H1 (cell line): ENCODE measurements around the gene TOMM7. TPM values are rescaled to one million over a fixed set of nuclear protein-coding genes. Genes with fewer than 3 reads are reported as not detected.

Experiments
- CTCF ChIA-PET: fragments of 300-600 bp; sonication (Branson Sonifier 250); formaldehyde crosslinking; loops from one replicate; lab custom pipeline; 2021; ENCODE audit not compliant: partially characterized antibody; lab: Charles Lee
- POLR2A ChIA-PET: fragments of 300-600 bp; sonication (Branson Sonifier 250); formaldehyde crosslinking; loops from one replicate; lab custom pipeline; 2021; ENCODE audit warnings: inconsistent platforms; ENCODE audit not compliant: partially characterized antibody; lab: Charles Lee
- DNase-seq, 2 experiments: peaks; one replicate each; pipeline versions ENCODE4 v3.0.0 to v3.0.0-alpha.2; 2010 to 2022; ENCODE audit warnings: low spot score in 2 of 2, low read depth in 1 of 2, mixed read lengths in 1 of 2
- FAIRE-seq: peaks from 2 replicates; lab custom pipeline; 2011; peaks lifted over from hg19 to GRCh38; lab: Jason Lieb, UNC
- H2AFZ ChIP-seq: 2 replicates; pipeline ENCODE4 v1.8.1; 2012; ENCODE audit warnings: low read length, inconsistent platforms
- H2AK5ac ChIP-seq: 2 replicates; pipeline ENCODE4 v1.6.1; 2013; ENCODE audit warnings: low read depth, low read length
- H2BK120ac ChIP-seq: replicated peaks from 2 replicates; pipeline ENCODE3; 2013; ENCODE audit warnings: low read depth, low read length, inconsistent platforms
- H2BK12ac ChIP-seq: 2 replicates; pipeline ENCODE4 v1.6.1; 2013; ENCODE audit warnings: low read depth, low read length
- H2BK15ac ChIP-seq: 2 replicates; pipeline ENCODE4 v1.6.1; 2013; ENCODE audit warnings: low read length
- H2BK20ac ChIP-seq: 2 replicates; pipeline ENCODE4 v1.6.1; 2013; ENCODE audit warnings: low read length
- H2BK5ac ChIP-seq: 2 replicates; pipeline ENCODE4 v1.6.1; 2013; ENCODE audit warnings: low read depth, low read length
- H3K14ac ChIP-seq: 2 replicates; pipeline ENCODE4 v1.6.1; 2013; ENCODE audit warnings: inconsistent platforms; ENCODE audit not compliant: insufficient read length
- H3K18ac ChIP-seq: 2 replicates; pipeline ENCODE4 v1.6.1; 2013; ENCODE audit warnings: low read length; ENCODE audit errors: extremely low read depth
- H3K23ac ChIP-seq: 2 replicates; pipeline ENCODE4 v1.6.1; 2013; ENCODE audit warnings: inconsistent platforms; ENCODE audit not compliant: insufficient read length
- H3K23me2 ChIP-seq: 2 replicates; pipeline ENCODE4 v1.6.1; 2013; ENCODE audit warnings: low read depth, low read length
- H3K27ac ChIP-seq: 2 replicates; pipeline ENCODE4 v1.6.1; 2011; ENCODE audit warnings: low read depth, low read length, inconsistent platforms
- H3K27me3 ChIP-seq, 4 experiments: replicated peaks in 1 of 4; 1 replicate in 1 of 4; 2 replicates in 3 of 4; pipeline versions ENCODE4 v1.6.1 to v1.8.1; 2011 to 2013; ENCODE audit warnings: low read length in 3 of 4, mild to moderate bottlenecking in 3 of 4, inconsistent platforms in 2 of 4, mixed read lengths in 2 of 4, moderate library complexity in 1 of 4; ENCODE audit not compliant: control insufficient read depth in 3 of 4, insufficient read depth in 3 of 4; ENCODE audit errors: extremely low read depth in 1 of 4
- H3K36me3 ChIP-seq, 4 experiments: 2 replicates each; pipeline versions ENCODE4 v1.6.1 to v1.8.1; 2011 to 2013; ENCODE audit warnings: mild to moderate bottlenecking in 4 of 4, low read length in 3 of 4, moderate library complexity in 2 of 4, control low read depth in 1 of 4, inconsistent platforms in 1 of 4; ENCODE audit not compliant: insufficient read depth in 4 of 4, control insufficient read depth in 2 of 4
- H3K4ac ChIP-seq: replicated peaks from 2 replicates; pipeline ENCODE3; 2013; ENCODE audit warnings: low read length, low read depth, mixed read lengths, inconsistent platforms; ENCODE audit not compliant: insufficient read length
- H3K4me1 ChIP-seq, 4 experiments: replicated peaks in 1 of 4; 1 replicate in 1 of 4; 2 replicates in 3 of 4; pipeline versions ENCODE4 v1.6.1 to v1.8.1; 2011 to 2013; ENCODE audit warnings: low read length in 3 of 4, inconsistent platforms in 2 of 4, mixed read lengths in 1 of 4; ENCODE audit not compliant: insufficient read depth in 4 of 4, control insufficient read depth in 3 of 4
- H3K4me2 ChIP-seq, 2 experiments: 2 replicates each; pipeline versions ENCODE4 v1.6.1 to v1.8.1; 2011 to 2013; ENCODE audit warnings: low read depth in 2 of 2, low read length in 2 of 2, control low read depth in 1 of 2, inconsistent platforms in 1 of 2, mild to moderate bottlenecking in 1 of 2; ENCODE audit not compliant: insufficient read depth in 1 of 2
- H3K4me3 ChIP-seq, 4 experiments: fragments of 200-600, 300-600 bp in 1 of 4; sonication (generic), shearing (Covaris generic), sonication (Bioruptor Twin) in 1 of 4; 2 replicates each; pipeline versions ENCODE4 v1.5.1 to v1.8.1; 2011 to 2016; ENCODE audit warnings: low read length in 4 of 4, low read depth in 3 of 4, control low read depth in 2 of 4, inconsistent platforms in 2 of 4, mild to moderate bottlenecking in 2 of 4, mixed read lengths in 1 of 4, moderate library complexity in 1 of 4; ENCODE audit not compliant: insufficient read depth in 2 of 4; ENCODE audit errors: extremely low read depth in 1 of 4
- H3K56ac ChIP-seq: replicated peaks from 2 replicates; pipeline ENCODE3; 2013; ENCODE audit warnings: low read depth, mild to moderate bottlenecking, mixed read lengths, low read length, inconsistent platforms; ENCODE audit not compliant: insufficient read length
- H3K79me1 ChIP-seq: 2 replicates; pipeline ENCODE4 v1.6.1; 2013; ENCODE audit warnings: low read depth, low read length, control low read depth
- H3K79me2 ChIP-seq, 2 experiments: 2 replicates each; pipeline versions ENCODE4 v1.6.1 to v1.8.1; 2012 to 2013; ENCODE audit warnings: low read length in 2 of 2, mild to moderate bottlenecking in 2 of 2, inconsistent platforms in 1 of 2; ENCODE audit not compliant: insufficient read depth in 2 of 2, control insufficient read depth in 1 of 2
- H3K9ac ChIP-seq, 4 experiments: replicated peaks in 1 of 4; 1 replicate in 1 of 4; 2 replicates in 3 of 4; pipeline versions ENCODE4 v1.6.1 to v1.8.1; 2011 to 2013; ENCODE audit warnings: low read depth in 3 of 4, low read length in 3 of 4, control low read depth in 2 of 4, mild to moderate bottlenecking in 2 of 4, moderate library complexity in 2 of 4, inconsistent platforms in 1 of 4; ENCODE audit errors: extremely low read depth in 1 of 4
- H3K9me3 ChIP-seq, 2 experiments: 2 replicates each; pipeline versions ENCODE4 v1.6.1 to v1.8.1; 2012 to 2013; ENCODE audit warnings: mild to moderate bottlenecking in 2 of 2, moderate library complexity in 2 of 2, control low read depth in 1 of 2, inconsistent platforms in 1 of 2, low read depth in 1 of 2, low read length in 1 of 2, mixed read lengths in 1 of 2; ENCODE audit not compliant: insufficient read depth in 2 of 2
- H4K20me1 ChIP-seq, 2 experiments: replicated peaks in 1 of 2; 2 replicates each; pipeline versions ENCODE3 to v1.8.1; 2011 to 2013; ENCODE audit warnings: inconsistent platforms in 2 of 2, low read length in 2 of 2, mild to moderate bottlenecking in 1 of 2; ENCODE audit not compliant: insufficient read depth in 2 of 2, control insufficient read depth in 1 of 2
- H4K5ac ChIP-seq: 2 replicates; pipeline ENCODE4 v1.6.1; 2013; ENCODE audit warnings: low read length, low read depth, mixed read lengths, inconsistent platforms; ENCODE audit not compliant: insufficient read length
- H4K8ac ChIP-seq: 2 replicates; pipeline ENCODE4 v1.8.0; 2013; ENCODE audit warnings: mild to moderate bottlenecking, moderate library complexity, low read length, inconsistent platforms; ENCODE audit not compliant: insufficient read depth; ENCODE audit errors: extremely low read depth
- H4K91ac ChIP-seq: replicated peaks from 2 replicates; pipeline ENCODE3; 2013; ENCODE audit warnings: low read length, mixed read lengths, inconsistent platforms; ENCODE audit not compliant: insufficient read length
- FOSL1 ChIP-seq: IDR thresholded peaks from 2 replicates; pipeline ENCODE4 v1.6.1; 2011; ENCODE audit warnings: mild to moderate bottlenecking, low read depth, low read length, moderate library complexity; ENCODE audit not compliant: insufficient read depth
- GTF2F1 ChIP-seq: IDR thresholded peaks from 2 replicates; pipeline ENCODE4 v1.6.1; 2012; ENCODE audit warnings: low read depth, low read length, improper control_type of control experiment, borderline replicate concordance
- RNF2 ChIP-seq: fragments of 200-900, 300-1000 bp; sonication (generic); IDR thresholded peaks from 2 replicates; pipeline ENCODE4 v1.7.1; 2016; ENCODE audit warnings: borderline replicate concordance, low read depth, mild to moderate bottlenecking, antibody characterized with exemption, low read length; ENCODE audit not compliant: poor library complexity, severe bottlenecking; ENCODE audit errors: missing control alignments
- TAF1 ChIP-seq: IDR thresholded peaks from 2 replicates; pipeline ENCODE4 v1.6.1; 2011; ENCODE audit warnings: mild to moderate bottlenecking, low read depth, low read length
- WGBS, 2 experiments: shearing (Covaris generic) in 1 of 2; methylation state at CpG; one replicate each; pipeline versions ENCODE4 v1.1.6 to v1.1.7; 2013 to 2015; ENCODE audit warnings: low lambda C conversion rate in 2 of 2, mixed read lengths in 2 of 2, inconsistent platforms in 1 of 2, low coverage in 1 of 2, missing lambda C conversion rate in 1 of 2; ENCODE audit not compliant: insufficient replicate concordance in 2 of 2, insufficient coverage in 1 of 2, insufficient read length in 1 of 2; ENCODE audit errors: extremely low coverage in 1 of 2, missing lambda C conversion rate in 1 of 2; 5-methylcytosine and 5-hydroxymethylcytosine counted together
- polyA plus RNA-seq, 7 experiments: library from polyadenylated mRNA; depleted of rRNA in 3 of 7; stranded (reverse) in 5 of 7; unstranded in 2 of 7; fragments of >200 nt in 5 of 7; fragments of 200-250 nt in 2 of 7; gene quantifications; 1 replicate in 5 of 7; 2 replicates in 1 of 7; 4 replicates in 1 of 7; pipeline versions ENCODE4 v1.2.1 to v1.2.3, GENCODE V29; 2011 to 2013; ENCODE audit warnings: missing spikeins in 2 of 7, mixed read lengths in 2 of 7
- total RNA-seq: library from RNA; stranded (reverse); fragmentation: NEBNext Ultra II Directional; extraction: Animal tissue kit (Norgen Biotek cat#: 25700); gene quantifications from 2 replicates; pipeline ENCODE4 v1.2.1, GENCODE V29; 2021

The TOMM7 gene
- total and polyA plus RNA-seq, 2 of the 8 experiments (the other 6 are each of a cell fraction or from before 2014, with no cell fraction given), result 389 to 508 TPM

GRCh38 chr7:22849662-22850061 lies 27.0 kb upstream of the TOMM7 start:
- Histone ChIP-seq H3K4me1 (peaks cover 0 to 9% (median 8%) of the 10 kb centered on the region in 4 experiments; a peak in 5 of 7 replicates), H3K9ac (no peak overlapping the region), H4K91ac (no peak overlapping the region), H3K9me3 (no peaks in the 10 kb centered on the region), H3K4ac (no peak overlapping the region), H4K8ac (no peak overlapping the region), H2AFZ (no peak overlapping the region), H4K5ac (no peak overlapping the region), H3K4me3 (no peak overlapping the region), H2BK12ac (no peak overlapping the region), H3K23me2 (peaks cover 3% of the 10 kb centered on the region; the same call in 1 of the 2 replicates), H2BK20ac (no peak overlapping the region), H3K56ac (no peak overlapping the region), H3K27ac (no peak overlapping the region), H3K36me3 (no peaks in the 10 kb centered on the region), H2BK120ac (no peak overlapping the region), H3K79me1 (no peaks in the 10 kb centered on the region), H2AK5ac (no peak overlapping the region), H4K20me1 (no peaks in the 10 kb centered on the region), H2BK5ac (no peak overlapping the region), H3K4me2 (no peak overlapping the region), H3K79me2 (peaks cover 0 to under 1% of the 10 kb centered on the region in 2 experiments; a peak in 1 of 4 replicates), H3K18ac (no peak overlapping the region), H2BK15ac (no peak overlapping the region), H3K23ac (no peak overlapping the region), H3K14ac (no peak overlapping the region), H3K27me3 (no peaks in the 10 kb centered on the region; a peak in 1 of 7 replicates)
- CTCF ChIA-PET, result interaction anchor here (0.6 to 4.1 kb wide), 3 partner anchors 11 to 151 kb away, joined by 3 to 20 read pairs (median 3); no protein-coding TSS in a partner anchor
- TF ChIP-seq RNF2 (no peak), FOSL1 (no peak), GTF2F1 (no peak), TAF1 (no peak)
- POLR2A ChIA-PET, result no interaction called here
- WGBS, 2 experiments, result 100% methylated on average over 1 of the region's 1 CpG; no CpG with 5 or more reads in 1 of the 2 experiments
- DNase-seq, result no peak
- FAIRE-seq, result no peak
